ENCODE results near the gene TP63.

Gene TP63

GRCh38 chr3:189869165-189869564, 238.0 kb downstream of the TP63 start:
- no peak for DNase-seq (ENCODE audit: low read depth in 1 of 2, low spot score in 1 of 2)
- Histone ChIP-seq H3K27me3 (ENCODE audit: insufficient read depth, poor library complexity, severe bottlenecking) (no peaks in the 10 kb centered on the region), H3K4me3 (replicated peaks; ENCODE audit: insufficient read depth, low read length) (no peak overlapping the region), H3K27ac (replicated peaks) (no peak overlapping the region)
- no peak for TF ChIP-seq POLR2AphosphoS5 (IDR thresholded peaks at IDR 0.05; ENCODE audit: low read depth)
- TF ChIP-seq CTCF (IDR thresholded peaks at IDR 0.05; ENCODE audit: insufficient read depth, low read length): no peak
- TF ChIP-seq GABPA (IDR thresholded peaks at IDR 0.05; ENCODE audit: low read depth): no peak
- no peak for TF ChIP-seq REST (IDR thresholded peaks at IDR 0.05; ENCODE audit: insufficient replicate concordance, low read depth)

DNA sequence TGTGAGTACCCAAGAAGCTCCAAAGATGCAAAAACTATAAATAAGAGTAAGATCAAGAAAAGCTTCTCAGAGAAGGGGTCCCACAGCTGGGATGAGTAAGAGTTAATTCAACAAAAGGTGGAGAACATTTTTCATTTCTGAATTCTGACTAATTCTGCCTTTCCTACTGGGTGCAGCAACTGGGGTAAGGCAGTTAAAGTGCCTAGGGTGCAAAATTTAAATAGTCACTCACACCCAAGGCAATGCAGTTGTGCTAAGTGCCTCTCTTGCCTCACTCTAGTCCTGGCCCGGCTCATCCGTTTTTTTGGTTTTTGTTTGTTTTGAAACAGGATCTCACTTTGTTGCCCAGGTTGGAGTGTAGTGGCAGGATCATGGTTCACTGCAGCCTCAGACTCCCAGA, 240.2 kb downstream of the TP63 start:
- no peak overlapping the region for H3K4me3 ChIP-seq (replicated peaks; ENCODE audit: insufficient read depth, low read length)
- no peak for DNase-seq (ENCODE audit: low read depth in 1 of 2, low spot score in 1 of 2)

More for the DNA sequence above, 240.2 kb downstream of the TP63 start:
- Histone ChIP-seq H3K27me3 (ENCODE audit: insufficient read depth, poor library complexity, severe bottlenecking) (no peaks in the 10 kb centered on the region), H3K27ac (replicated peaks) (no peak overlapping the region)
- TF ChIP-seq POLR2AphosphoS5 (IDR thresholded peaks at IDR 0.05; ENCODE audit: low read depth) (no peak), CTCF (IDR thresholded peaks at IDR 0.05; ENCODE audit: insufficient read depth, low read length) (no peak), GABPA (IDR thresholded peaks at IDR 0.05; ENCODE audit: low read depth) (no peak), SPI1 (IDR thresholded peaks at IDR 0.05; ENCODE audit: borderline replicate concordance, low read depth) (no peak), REST (IDR thresholded peaks at IDR 0.05; ENCODE audit: insufficient replicate concordance, low read depth) (no peak)
